ENCODE measurements around the gene SP2.
A peak's percentile ranks its signal among the peaks of the same experiment; 100 is the strongest.
"Not testable (repeated sequence)": the region's sequence is repeated elsewhere in the genome, so short reads cannot be mapped to it uniquely, and the experiment has no call there.

Gene SP2

GRCh38 chr17:47925678-47925988 lies 29.6 kb downstream of the SP2 start:
- DNase-seq, result no peak

GRCh38 chr17:47927821-47928400 lies 31.9 kb downstream of the SP2 start:
- no peak for DNase-seq

GRCh38 chr17:47928415-47928814 lies 32.4 kb downstream of the SP2 start:
- no peak for DNase-seq

GRCh38 chr17:47929218-47930000 lies 33.4 kb downstream of the SP2 start:
- DNase-seq, result no peak

GRCh38 chr17:47931848-47932247 lies 35.8 kb downstream of the SP2 start:
- no peak for DNase-seq

GRCh38 chr17:47934856-47935255 lies 38.8 kb downstream of the SP2 start:
- DNase-seq, result no peak

GRCh38 chr17:47935468-47935867 lies 39.4 kb downstream of the SP2 start:
- not testable (repeated sequence) for DNase-seq

GRCh38 chr17:47935961-47936360 lies 39.9 kb downstream of the SP2 start:
- no peak for DNase-seq

GRCh38 chr17:47937941-47938340 lies 41.9 kb downstream of the SP2 start:
- no peak for DNase-seq

- peak; percentile 98 for DNase-seq
These were observed 45.4 kb downstream of the SP2 start, which contains the start of gene PNPO for GRCh38 chr17:47941246-47942095. Gene PNPO, plus strand, starts transcription at chr17:47941571. Its CDS starts 105 bp downstream, at chr17:47941676.

GRCh38 chr17:47942096-47942510 lies 46.1 kb downstream of the SP2 start:
- DNase-seq, result peak; percentile 12

- no peak for DNase-seq
These were observed 46.5 kb downstream of the SP2 start for GRCh38 chr17:47942568-47942967.

GRCh38 chr17:47945080-47945479 lies 49.0 kb downstream of the SP2 start:
- DNase-seq, result no peak

- no peak for DNase-seq
These were observed 49.8 kb downstream of the SP2 start for GRCh38 chr17:47945529-47946508.

- DNase-seq, result no peak
These were observed 50.5 kb downstream of the SP2 start for GRCh38 chr17:47946516-47946915.

- DNase-seq, result peak; percentile 41
These were observed 50.9 kb downstream of the SP2 start for GRCh38 chr17:47946929-47947397.

- no peak for DNase-seq
These were observed 52.7 kb downstream of the SP2 start for GRCh38 chr17:47948706-47949196.

- peak; percentile 88 for DNase-seq
These were observed 53.2 kb downstream of the SP2 start for GRCh38 chr17:47949197-47949759.

- DNase-seq, result peak; percentile 27
These were observed 53.9 kb downstream of the SP2 start for GRCh38 chr17:47949946-47950345.

- DNase-seq, result no peak
These were observed 54.4 kb downstream of the SP2 start for GRCh38 chr17:47950448-47950847.

GRCh38 chr17:47952171-47953021 lies 56.4 kb downstream of the SP2 start:
- DNase-seq, result no peak
